Activated naive CD4-positive, alpha-beta T cell treated with anti-CD3 and anti-CD28 coated beads for 36 hours (primary cell): ENCODE measurements around the gene TH. TPM values are rescaled to one million over a fixed set of nuclear protein-coding genes. Genes with fewer than 3 reads are reported as not detected.
"Not testable (repeated sequence)": the region's sequence is repeated elsewhere in the genome, so short reads cannot be mapped to it uniquely, and the experiment has no call there.

Experiments
- CTCF ChIA-PET: fragments of 350-600 bp; sonication (Branson Sonifier 250); formaldehyde crosslinking; loops from one replicate; lab custom pipeline; 2021; ENCODE audit warnings: antibody characterized with exemption; lab: Charles Lee
- DNase-seq: peaks from one replicate; pipeline ENCODE4 v3.0.0-alpha.2; 2020
- H3K27ac Mint-ChIP-seq: one replicate; pipeline ENCODE4 v1.8.0; 2021; ENCODE audit warnings: mild to moderate bottlenecking, mixed read lengths
- H3K27me3 Mint-ChIP-seq: one replicate; pipeline ENCODE4 v1.8.0; 2021; ENCODE audit warnings: low read depth, mixed read lengths
- H3K36me3 Mint-ChIP-seq: one replicate; pipeline ENCODE4 v1.8.0; 2021; ENCODE audit warnings: low read depth, mixed read lengths
- H3K4me1 Mint-ChIP-seq: one replicate; pipeline ENCODE4 v1.8.0; 2021; ENCODE audit warnings: low read depth, mixed read lengths
- H3K4me3 Mint-ChIP-seq: one replicate; pipeline ENCODE4 v1.8.0; 2021; ENCODE audit warnings: mild to moderate bottlenecking, moderate library complexity, mixed read lengths
- H3K9me3 Mint-ChIP-seq: one replicate; pipeline ENCODE4 v1.8.0; 2021; ENCODE audit warnings: mixed read lengths
- intact Hi-C: fragments of 100-400 bp; cut with micrococcal nuclease; formaldehyde crosslinking; loops from one replicate; pipeline ENCODE4 v1.15.1; 2023
- total RNA-seq, 2 experiments: library from RNA; stranded (reverse); gene quantifications; one replicate each; pipeline ENCODE4 v1.2.3, GENCODE V29; 2021

The TH gene
- total RNA-seq, 2 experiments from 2014 or later = not detected

DNA sequence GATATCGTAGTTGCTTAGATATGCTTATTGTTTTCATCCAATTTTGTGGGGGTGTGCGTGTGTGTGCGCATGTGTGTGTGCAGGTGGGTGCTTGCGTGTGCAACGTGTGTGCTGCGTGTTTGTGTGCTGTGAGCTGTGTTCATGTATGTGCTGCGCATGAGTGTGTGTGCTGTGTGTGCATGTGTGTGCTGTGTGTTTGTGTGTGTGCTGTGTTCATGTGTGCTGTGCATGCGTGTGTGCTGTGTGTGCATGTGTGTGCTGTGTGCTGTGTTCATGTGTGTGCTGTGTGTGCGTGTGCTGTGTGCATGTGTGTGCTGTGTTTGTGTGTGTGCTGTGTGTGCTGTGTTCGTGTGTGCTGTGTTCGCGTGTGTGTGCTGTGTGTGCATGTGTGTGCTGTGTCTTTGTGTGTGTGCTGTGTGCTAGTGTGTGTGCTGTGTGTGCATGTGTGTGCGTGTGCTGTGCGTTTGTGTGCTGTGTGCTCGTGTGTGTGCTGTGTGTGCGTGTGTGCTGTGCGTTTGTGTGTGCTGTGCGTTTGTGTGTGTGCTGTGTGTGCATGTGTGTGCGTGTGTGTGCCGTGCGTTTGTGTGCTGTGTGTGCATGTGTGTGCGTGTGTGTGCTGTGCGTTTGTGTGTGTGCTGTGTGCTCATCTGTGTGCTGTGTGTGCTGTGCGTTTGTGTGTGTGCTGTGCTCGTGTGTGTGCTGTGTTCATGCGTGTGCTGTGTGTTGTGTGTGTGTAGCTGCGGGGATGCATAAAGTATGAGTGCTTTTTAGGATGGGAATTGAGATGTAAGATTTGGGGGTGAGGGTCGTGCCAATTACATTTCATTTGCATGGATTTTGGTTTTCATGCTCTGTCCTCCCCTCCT is 40.0 kb downstream of the TH start:
- Mint-ChIP-seq H3K4me3 (no peak overlapping the region), H3K4me1 (no peaks in the 10 kb centered on the region), H3K36me3 (no peaks in the 10 kb centered on the region), H3K9me3 (peaks cover 3% of the 10 kb centered on the region), H3K27ac (no peak overlapping the region), H3K27me3 (peaks cover 43% of the 10 kb centered on the region)
- no peak for DNase-seq
- intact Hi-C loops = no loop called here
- CTCF ChIA-PET = interaction anchor here (0.6 kb wide), 1 partner anchor 312 kb away, joined by 4 read pairs; no protein-coding TSS in a partner anchor

DNA sequence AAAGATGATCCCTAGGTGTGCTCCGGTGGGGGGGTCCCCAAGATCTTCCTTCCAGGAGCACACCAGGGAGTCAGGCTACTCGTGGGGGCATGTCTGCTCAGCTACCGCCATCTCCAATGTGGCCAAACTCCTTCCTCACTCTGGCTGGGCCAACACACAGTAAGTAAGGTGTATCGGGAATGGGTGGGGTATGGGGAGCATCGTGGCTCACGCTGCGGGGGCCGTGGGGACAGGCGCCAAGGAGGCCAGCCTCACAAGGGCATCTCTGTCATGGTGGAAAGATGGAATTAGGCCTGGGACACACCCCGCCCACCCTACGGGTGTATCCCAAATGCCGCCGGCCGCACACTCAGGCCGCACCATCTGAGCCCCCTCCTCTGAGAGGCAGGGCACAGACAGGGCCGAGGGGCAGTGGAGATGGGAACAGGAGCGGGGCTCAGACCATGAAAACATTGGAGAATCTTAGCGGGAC is 40.7 kb downstream of the TH start:
- no peaks in the 10 kb centered on the region for H3K4me1 Mint-ChIP-seq
- H3K36me3 Mint-ChIP-seq = no peaks in the 10 kb centered on the region
- no peak overlapping the region for H3K27ac Mint-ChIP-seq
- intact Hi-C loops = no loop called here
- peaks cover 37% of the 10 kb centered on the region for H3K27me3 Mint-ChIP-seq
- peaks cover 3% of the 10 kb centered on the region for H3K9me3 Mint-ChIP-seq
- DNase-seq = no peak
- H3K4me3 Mint-ChIP-seq = no peak overlapping the region
- CTCF ChIA-PET = interaction anchor here (0.8 kb wide), 1 partner anchor 21 kb away, joined by 3 read pairs; no protein-coding TSS in a partner anchor

DNA sequence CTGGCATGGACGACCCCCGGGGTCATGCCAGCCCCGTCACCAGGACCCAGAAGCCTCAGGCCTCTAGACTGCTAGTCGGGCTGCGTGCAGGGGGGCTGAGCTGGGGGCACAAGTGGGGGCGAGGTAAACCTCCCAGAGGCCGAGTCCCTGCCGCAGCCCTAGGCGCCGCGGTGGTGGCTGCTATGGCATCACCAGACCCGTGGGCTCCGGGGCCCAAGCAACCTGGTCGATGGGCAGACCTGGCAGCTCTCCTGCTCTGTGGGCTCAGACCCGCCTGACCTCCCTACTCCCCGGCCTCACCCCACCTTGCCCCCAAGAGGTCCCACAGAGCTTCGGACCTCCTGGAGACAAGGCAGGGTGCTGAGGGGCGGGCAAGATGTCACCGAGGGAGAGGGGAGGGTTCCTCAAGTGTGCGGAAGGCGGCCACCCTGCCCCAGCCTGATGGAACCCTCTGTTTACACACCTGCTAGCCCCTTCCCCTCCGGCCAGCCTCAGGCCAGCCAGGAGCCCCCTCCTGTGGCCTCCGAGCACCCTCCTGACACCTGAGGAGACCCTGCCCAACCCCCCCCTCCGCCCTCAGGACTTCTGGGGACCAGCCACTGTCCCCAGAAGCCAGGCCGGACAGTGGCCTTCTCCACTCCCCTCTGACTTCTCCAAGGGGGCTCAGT is 41.8 kb downstream of the TH start:
- peaks cover 3% of the 10 kb centered on the region for H3K9me3 Mint-ChIP-seq
- intact Hi-C loops = no loop called here
- H3K4me1 Mint-ChIP-seq = no peaks in the 10 kb centered on the region
- no peak overlapping the region for H3K27ac Mint-ChIP-seq
- no peaks in the 10 kb centered on the region for H3K36me3 Mint-ChIP-seq
- DNase-seq = no peak
- CTCF ChIA-PET = interaction anchor here (0.8 kb wide), 1 partner anchor 22 kb away, joined by 3 read pairs; no protein-coding TSS in a partner anchor
- H3K4me3 Mint-ChIP-seq = no peak overlapping the region
- peaks cover 30% of the 10 kb centered on the region for H3K27me3 Mint-ChIP-seq

DNA sequence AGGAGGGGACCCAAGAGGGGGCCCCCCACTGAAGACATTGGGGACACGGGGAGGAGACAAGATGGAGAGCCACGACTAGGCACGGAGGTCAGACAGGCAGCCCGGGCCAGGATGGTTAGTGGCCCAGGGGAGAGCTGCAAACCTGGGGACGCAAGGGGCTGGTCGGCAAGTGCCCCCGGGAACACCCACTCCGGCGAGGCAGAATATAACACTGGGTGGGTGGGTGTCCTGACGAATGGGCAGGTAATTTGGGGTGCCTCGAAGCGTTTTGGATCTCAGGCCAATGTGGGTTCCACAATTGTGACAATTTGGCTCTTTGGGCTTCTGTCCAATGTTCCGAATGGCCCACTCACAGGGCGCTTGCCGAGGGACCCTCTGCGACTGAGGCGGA is 42.3 kb downstream of the TH start:
- DNase-seq = no peak
- CTCF ChIA-PET = no interaction called here
- intact Hi-C loops = no loop called here
- H3K36me3 Mint-ChIP-seq = no peaks in the 10 kb centered on the region
- H3K27ac Mint-ChIP-seq = no peak overlapping the region
- H3K27me3 Mint-ChIP-seq = peaks cover 27% of the 10 kb centered on the region
- peaks cover 3% of the 10 kb centered on the region for H3K9me3 Mint-ChIP-seq
- no peak overlapping the region for H3K4me3 Mint-ChIP-seq
- H3K4me1 Mint-ChIP-seq = no peaks in the 10 kb centered on the region

DNA sequence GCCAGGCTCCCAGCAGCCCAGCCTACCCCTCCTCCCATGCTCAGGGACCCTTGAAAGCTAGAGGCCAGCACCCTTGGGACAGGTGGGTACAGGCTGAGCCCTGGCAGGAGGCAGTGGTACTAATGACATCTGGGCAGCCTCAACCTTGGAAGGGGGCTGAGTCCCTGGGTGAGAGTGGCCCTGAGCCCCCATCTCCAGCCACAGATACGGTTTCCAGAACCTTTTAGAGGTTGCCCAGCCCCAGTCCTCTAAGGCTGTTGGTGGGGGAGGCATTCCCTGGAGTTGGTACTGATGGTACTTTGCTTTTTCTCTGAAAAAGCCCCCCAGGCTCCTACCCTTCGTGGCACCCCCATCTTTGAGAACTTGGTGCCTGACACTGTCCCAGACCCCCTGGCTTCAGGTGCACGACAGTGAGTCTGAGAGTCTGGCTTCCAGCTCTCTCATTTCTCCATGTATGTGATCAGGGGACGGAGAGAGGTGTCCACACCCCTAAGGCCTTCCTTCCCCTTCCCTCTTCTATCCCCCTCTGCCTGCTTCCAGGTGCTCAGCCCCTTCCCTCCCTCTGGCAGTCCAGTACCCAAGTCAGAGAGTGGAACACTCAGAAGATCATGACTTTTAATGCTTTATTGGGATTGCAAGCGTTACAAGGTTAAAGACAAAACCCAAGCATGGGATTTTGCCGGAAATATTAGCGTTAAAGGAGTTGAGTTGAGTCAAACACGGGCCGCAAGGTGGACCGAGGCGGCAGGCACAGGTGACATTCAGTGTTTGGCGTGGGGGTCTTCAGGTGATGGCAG is 42.9 kb downstream of the TH start:
- Mint-ChIP-seq H3K4me3 (no peak overlapping the region), H3K4me1 (no peaks in the 10 kb centered on the region), H3K27me3 (peaks cover 24% of the 10 kb centered on the region), H3K36me3 (no peaks in the 10 kb centered on the region), H3K27ac (no peak overlapping the region), H3K9me3 (peaks cover 3% of the 10 kb centered on the region)
- DNase-seq = no peak
- CTCF ChIA-PET = no interaction called here
- intact Hi-C loops = no loop called here

DNA sequence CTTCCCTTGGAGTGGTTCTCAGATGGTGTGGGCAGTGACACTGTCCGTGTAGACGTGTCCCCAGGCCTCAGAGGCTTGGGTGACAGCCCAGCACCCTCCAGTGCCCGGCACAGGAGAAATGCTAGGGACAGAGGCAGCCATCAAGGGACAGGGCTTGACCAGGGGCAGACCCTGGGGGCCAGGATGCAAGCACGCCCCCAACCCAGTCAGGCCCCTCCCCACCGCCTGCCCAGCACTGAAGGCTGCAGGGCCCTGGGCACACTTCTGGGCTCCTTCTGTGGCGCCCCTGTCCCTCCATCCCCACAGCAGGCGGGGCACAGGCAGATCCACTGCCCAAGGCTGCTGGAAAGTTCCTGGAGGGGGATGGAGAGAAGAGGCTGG is 43.5 kb downstream of the TH start:
- Mint-ChIP-seq H3K36me3 (no peaks in the 10 kb centered on the region), H3K4me1 (no peaks in the 10 kb centered on the region), H3K27me3 (peaks cover 19% of the 10 kb centered on the region), H3K9me3 (peaks cover 3% of the 10 kb centered on the region), H3K4me3 (no peak overlapping the region), H3K27ac (no peak overlapping the region)
- intact Hi-C loops = no loop called here
- DNase-seq = no peak
- CTCF ChIA-PET = interaction anchor here (1.0 kb wide), 1 partner anchor 22 kb away, joined by 3 read pairs; no protein-coding TSS in a partner anchor

DNA sequence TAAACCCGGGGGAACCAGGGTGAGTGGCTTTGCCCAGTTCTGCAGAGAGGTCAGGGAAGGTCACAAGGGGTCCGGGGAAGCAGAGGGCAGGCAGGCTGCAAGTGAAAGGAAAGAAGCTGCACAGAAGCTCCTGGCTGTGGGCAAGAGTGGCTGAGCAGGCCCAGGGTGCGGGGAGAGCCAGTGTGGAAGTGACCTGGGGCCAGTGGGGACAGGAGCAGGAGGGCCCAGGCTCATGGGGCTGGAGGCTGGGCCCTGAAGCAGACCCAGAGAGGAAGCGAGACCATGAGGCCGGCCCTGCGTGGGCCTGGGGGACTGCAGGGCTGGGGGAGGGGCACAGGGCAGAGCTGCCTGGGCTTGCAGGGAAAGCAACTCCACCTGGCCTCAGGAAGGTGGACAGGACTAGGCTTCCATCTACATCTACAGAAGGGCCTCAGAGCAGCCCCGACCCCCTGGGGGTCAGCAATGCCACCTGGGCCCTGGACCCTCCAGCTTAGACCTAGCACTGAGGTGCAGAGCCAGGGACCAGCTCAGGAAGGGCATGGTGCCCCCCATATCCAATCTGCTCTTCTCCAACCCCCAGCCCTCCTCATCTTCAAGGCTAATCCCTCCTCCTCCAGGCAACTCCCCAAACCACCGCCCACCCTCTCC is 44.0 kb downstream of the TH start:
- H3K27ac Mint-ChIP-seq = no peak overlapping the region

DNA sequence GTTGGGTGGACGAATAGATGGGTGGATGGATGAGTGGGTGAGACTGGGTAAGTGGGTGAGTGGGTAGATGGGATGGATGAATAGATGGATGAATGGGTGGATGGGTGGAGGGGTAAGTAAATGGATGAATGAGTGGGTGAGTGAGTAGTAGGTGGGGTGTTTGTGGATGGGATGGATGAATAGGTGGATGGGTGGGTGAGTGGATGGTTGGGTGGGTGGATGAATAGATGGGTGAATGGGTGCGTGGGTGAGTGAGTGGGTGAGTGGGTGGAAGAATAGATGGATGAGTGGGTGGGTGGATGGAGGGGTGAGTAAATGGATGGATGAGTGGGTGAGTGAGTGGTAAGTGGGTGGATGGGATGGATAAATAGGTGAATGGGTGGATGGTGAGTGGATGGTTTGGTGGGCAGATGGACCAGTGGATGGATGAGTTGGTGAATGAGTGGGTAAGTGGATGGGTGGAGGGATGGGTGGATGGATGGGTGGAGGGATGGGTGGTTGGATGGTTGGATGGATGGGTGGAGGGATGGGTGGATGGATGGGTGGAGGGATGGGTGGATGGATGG is 45.0 kb downstream of the TH start:
- CTCF ChIA-PET = no interaction called here
- no peaks in the 10 kb centered on the region for H3K36me3 Mint-ChIP-seq

More for the DNA sequence above, 44.0 kb downstream of the TH start:
- DNase-seq = no peak
- Mint-ChIP-seq H3K27me3 (peaks cover 14% of the 10 kb centered on the region), H3K36me3 (no peaks in the 10 kb centered on the region), H3K4me1 (no peaks in the 10 kb centered on the region), H3K9me3 (peaks cover 3% of the 10 kb centered on the region), H3K4me3 (no peak overlapping the region)
- intact Hi-C loops = no loop called here
- CTCF ChIA-PET = interaction anchor here (1.0 kb wide), 1 partner anchor 22 kb away, joined by 3 read pairs; no protein-coding TSS in a partner anchor

DNA sequence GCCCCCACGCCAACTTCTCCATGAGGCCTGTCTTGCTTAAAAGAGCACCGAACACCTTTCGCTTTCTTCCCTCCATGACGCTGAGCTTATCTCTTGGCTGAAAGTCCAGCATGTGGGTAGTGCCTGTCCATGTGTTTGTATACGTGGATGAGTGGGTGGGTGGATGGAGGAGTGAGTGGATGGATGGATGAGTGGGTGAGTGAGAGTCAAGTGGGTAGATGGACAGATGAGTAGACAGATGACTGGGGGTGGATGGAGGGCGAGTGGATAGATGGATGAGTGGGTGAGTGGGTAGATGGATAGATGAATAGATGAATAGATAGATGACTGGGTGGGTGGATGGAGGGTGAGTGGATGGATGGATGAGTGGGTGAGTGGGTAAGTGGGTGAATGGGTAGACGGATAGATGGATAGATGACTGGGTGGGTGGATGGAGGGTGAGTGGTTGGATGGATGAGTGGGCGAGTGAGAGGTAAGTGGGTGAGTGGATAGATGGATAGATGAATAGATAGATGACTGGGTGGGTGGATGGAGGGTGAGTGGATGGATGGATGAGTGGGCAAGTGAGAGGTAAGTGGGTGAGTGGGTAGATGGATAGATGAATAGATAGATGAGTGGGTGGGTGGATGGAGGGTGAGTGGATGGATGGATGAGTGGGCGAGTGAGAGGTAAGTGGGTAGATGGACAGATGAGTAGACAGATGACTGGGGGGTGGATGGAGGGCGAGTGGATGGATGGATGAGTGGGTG is 46.7 kb downstream of the TH start:
- CTCF ChIA-PET = interaction anchor here (1.1 kb wide), 1 partner anchor 89 kb away, joined by 3 read pairs; no protein-coding TSS in a partner anchor
- not testable (repeated sequence) for DNase-seq, H3K4me3 Mint-ChIP-seq

More for the DNA sequence above, 45.0 kb downstream of the TH start:
- Mint-ChIP-seq H3K27me3 (peaks cover 7% of the 10 kb centered on the region), H3K27ac (no peak overlapping the region), H3K4me3 (no peak overlapping the region), H3K4me1 (no peaks in the 10 kb centered on the region), H3K9me3 (peaks cover 2% of the 10 kb centered on the region)
- DNase-seq = no peak
- intact Hi-C loops = no loop called here

DNA sequence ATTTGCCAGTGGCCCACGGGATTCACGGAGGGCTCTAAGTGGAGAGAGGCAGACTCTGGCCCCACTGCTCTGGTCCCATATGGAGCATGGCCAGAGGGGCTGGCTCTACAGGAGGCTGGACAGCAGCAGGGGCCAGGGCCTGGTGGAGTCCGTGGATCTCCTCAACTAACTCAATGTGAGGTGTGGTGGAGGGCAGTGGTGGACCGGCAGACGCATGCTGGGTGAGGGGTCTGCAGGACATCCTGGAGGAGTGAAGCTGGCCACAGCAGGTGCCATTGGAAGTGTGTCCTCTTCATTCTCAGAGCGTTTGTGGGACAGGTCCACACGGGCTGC is 48.0 kb downstream of the TH start:
- intact Hi-C loops = no loop called here
- Mint-ChIP-seq H3K4me3 (no peak overlapping the region), H3K27ac (no peak overlapping the region), H3K36me3 (no peaks in the 10 kb centered on the region), H3K4me1 (no peaks in the 10 kb centered on the region), H3K27me3 (peaks cover 3% of the 10 kb centered on the region), H3K9me3 (no peaks in the 10 kb centered on the region)
- CTCF ChIA-PET = interaction anchor here (1.1 to 1.9 kb wide), 2 partner anchors 28 to 88 kb away, joined by 3 to 9 read pairs; no protein-coding TSS in a partner anchor
- DNase-seq = no peak

More for the DNA sequence above, 46.7 kb downstream of the TH start:
- H3K36me3 Mint-ChIP-seq, H3K4me1 Mint-ChIP-seq, H3K27ac Mint-ChIP-seq, H3K9me3 Mint-ChIP-seq, intact Hi-C loops, H3K27me3 Mint-ChIP-seq: not testable (repeated sequence)
